Measurements from ENCODE around the gene VN1R2.
"Not testable (repeated sequence)": the region's sequence is repeated elsewhere in the genome, so short reads cannot be mapped to it uniquely, and the experiment has no call there.

VN1R2 gene

GRCh38 chr19:53257715-53258342, at the start of gene VN1R2:
VN1R2 (plus strand) TSS chr19:53258292; CDS start chr19:53258376, 84 bp downstream.
- not testable (repeated sequence) for ATAC-seq

GRCh38 chr19:53211554-53211953, 46.5 kb upstream of the VN1R2 start:
- ATAC-seq = not testable (repeated sequence)

GRCh38 chr19:53212703-53213320, 45.3 kb upstream of the VN1R2 start:
- ATAC-seq = no peak
- no peak for TF ChIP-seq POU6F1 (CRISPR knock-in tag; IDR thresholded peaks at IDR 0.05; ENCODE audit: borderline replicate concordance, low read depth)
- TF ChIP-seq GLIS3 (CRISPR knock-in tag; IDR thresholded peaks at IDR 0.05) = no peak
- no peak for TF ChIP-seq ISL1 (CRISPR knock-in tag; IDR thresholded peaks at IDR 0.05)
- no peak for TF ChIP-seq ZNF8 (CRISPR knock-in tag; IDR thresholded peaks at IDR 0.05)
- TF ChIP-seq TSHZ2 (CRISPR knock-in tag; IDR thresholded peaks at IDR 0.05) = no peak
- no peak for TF ChIP-seq ZNF70 (CRISPR knock-in tag; IDR thresholded peaks at IDR 0.05)
- TF ChIP-seq CSRNP3 (CRISPR knock-in tag; IDR thresholded peaks at IDR 0.05) = no peak
- TF ChIP-seq ZFP3 (CRISPR knock-in tag; IDR thresholded peaks at IDR 0.05) = no peak
- TF ChIP-seq TCF4 (CRISPR knock-in tag; IDR thresholded peaks at IDR 0.05; ENCODE audit: borderline replicate concordance) = no peak
- no peak for TF ChIP-seq ESRRG (CRISPR knock-in tag; IDR thresholded peaks at IDR 0.05)
- no peak for TF ChIP-seq CSDC2 (CRISPR knock-in tag; IDR thresholded peaks at IDR 0.05)
- no peak for TF ChIP-seq PATZ1 (CRISPR knock-in tag; IDR thresholded peaks at IDR 0.05; ENCODE audit: borderline replicate concordance)
- no peak for TF ChIP-seq OSR1 (CRISPR knock-in tag; IDR thresholded peaks at IDR 0.05)
- TF ChIP-seq ZC3H10 (CRISPR knock-in tag; IDR thresholded peaks at IDR 0.05) = no peak
- TF ChIP-seq SNAI2 (CRISPR knock-in tag; IDR thresholded peaks at IDR 0.05) = no peak
- TF ChIP-seq PPARA (CRISPR knock-in tag; IDR thresholded peaks at IDR 0.05; ENCODE audit: borderline replicate concordance) = no peak

GRCh38 chr19:53222716-53223115, 35.4 kb upstream of the VN1R2 start:
- not testable (repeated sequence) for ATAC-seq

- TF ChIP-seq TCF4 (CRISPR knock-in tag; IDR thresholded peaks at IDR 0.05; ENCODE audit: borderline replicate concordance) (no peak), CSDC2 (CRISPR knock-in tag; IDR thresholded peaks at IDR 0.05) (no peak), ZNF70 (CRISPR knock-in tag; IDR thresholded peaks at IDR 0.05) (no peak), ZFP30 (CRISPR knock-in tag; IDR thresholded peaks at IDR 0.05) (no peak), ZNF565 (CRISPR knock-in tag; conservative IDR thresholded peaks at IDR 0.05; ENCODE audit: low read depth) (no peak), ARNTL (CRISPR knock-in tag; IDR thresholded peaks at IDR 0.05; ENCODE audit: borderline replicate concordance, low read depth) (no peak), CREB5 (CRISPR knock-in tag; IDR thresholded peaks at IDR 0.05; ENCODE audit: low read depth) (no peak), BACH2 (CRISPR knock-in tag; IDR thresholded peaks at IDR 0.05; ENCODE audit: borderline replicate concordance) (no peak), OSR1 (CRISPR knock-in tag; IDR thresholded peaks at IDR 0.05) (no peak), TOX (CRISPR knock-in tag; IDR thresholded peaks at IDR 0.05; ENCODE audit: borderline replicate concordance) (no peak), CSRNP3 (CRISPR knock-in tag; IDR thresholded peaks at IDR 0.05) (no peak), POU6F1 (CRISPR knock-in tag; IDR thresholded peaks at IDR 0.05; ENCODE audit: borderline replicate concordance, low read depth) (no peak)
- ATAC-seq = no peak
Measured at GRCh38 chr19:53224606-53225005, 33.5 kb upstream of the VN1R2 start.

Data from SK-N-SH treated with all-trans-retinoic acid at 6 μM for 48 hours (cell line).